K562 (cell line): ENCODE measurements around the gene MAML1. TPM values are rescaled to one million over a fixed set of nuclear protein-coding genes. Genes with fewer than 3 reads are reported as not detected.

Experiments used
- ATF6 ChIP-seq: sonication (generic); formaldehyde crosslinking; IDR thresholded peaks from 2 replicates; pipeline ENCODE4 v1.4.0; 2020; ENCODE audit warnings: mild to moderate bottlenecking, missing genetic modification reagents
- GABPB1 ChIP-seq: sonication (generic); formaldehyde crosslinking; IDR thresholded peaks from 2 replicates; pipeline ENCODE4 v1.8.0; 2022; ENCODE audit warnings: mild to moderate bottlenecking, missing genetic modification reagents
- KLF1 ChIP-seq: fragments of 450-650 bp; IDR thresholded peaks from 2 replicates; pipeline ENCODE4 v1.6.1; 2016; ENCODE audit warnings: missing genetic modification characterization, missing compliant biosample characterization
- MAFG ChIP-seq: fragments of 450-650 bp; conservative IDR thresholded peaks from 2 replicates; pipeline ENCODE4 v1.6.1; 2016; ENCODE audit warnings: missing genetic modification characterization, missing compliant biosample characterization
- PHF8 ChIP-seq: fragments of 200-600 bp; sonication (generic); IDR thresholded peaks from 2 replicates; pipeline ENCODE4 v1.6.1; 2012; ENCODE audit warnings: mixed run types, mild to moderate bottlenecking, inconsistent platforms, low read length, moderate library complexity, borderline replicate concordance
- TCF7 ChIP-seq: sonication (generic); IDR thresholded peaks from 2 replicates; pipeline ENCODE4 v1.6.1; 2016; ENCODE audit warnings: antibody characterized with exemption, borderline replicate concordance
- ZBTB7A ChIP-seq: IDR thresholded peaks from 2 replicates; pipeline ENCODE4 v1.6.1; 2011; ENCODE audit warnings: low read depth, mild to moderate bottlenecking, low read length, moderate library complexity, borderline replicate concordance; ENCODE audit not compliant: control insufficient read depth
- ZNF174 ChIP-seq: fragments of 250-450 bp; sonication (Bioruptor Pico); IDR thresholded peaks from 2 replicates; pipeline ENCODE4 v1.4.0; 2020; ENCODE audit warnings: mild to moderate bottlenecking
- ZNF518B ChIP-seq: fragments of 250-450 bp; sonication (Bioruptor Pico); IDR thresholded peaks from 2 replicates; pipeline ENCODE4 v1.5.0; 2021; ENCODE audit warnings: mild to moderate bottlenecking, moderate library complexity
- ZNF57 ChIP-seq: fragments of 450-650 bp; formaldehyde crosslinking; IDR thresholded peaks from 2 replicates; pipeline ENCODE4 v1.4.0; 2020; ENCODE audit warnings: mild to moderate bottlenecking, moderate library complexity
- ZNF696 ChIP-seq: fragments of 250-450 bp; sonication (Bioruptor Pico); conservative IDR thresholded peaks from 2 replicates; pipeline ENCODE4 v1.4.0; 2020; ENCODE audit warnings: mild to moderate bottlenecking, moderate library complexity
- ZNF764 ChIP-seq: fragments of 250-450 bp; sonication (Bioruptor Pico); IDR thresholded peaks from 2 replicates; pipeline ENCODE4 v1.4.0; 2020; ENCODE audit warnings: low read depth, mild to moderate bottlenecking, moderate library complexity
- polyA plus RNA-seq, 8 experiments: library from polyadenylated mRNA; depleted of rRNA in 4 of 8; stranded (reverse) in 5 of 8; unstranded in 3 of 8; fragments of >200 nt; fragmentation: Nextera tagmentation in 2 of 8; fragmentation: Illumina TruSeq in 1 of 8; extraction: Ambion mirVana in 2 of 8; extraction: Trizol in 1 of 8; gene quantifications; 2 replicates each; pipeline versions ENCODE4 v1.2.1 to v1.2.3, GENCODE V29; 2011 to 2014; ENCODE audit warnings: inconsistent platforms in 1 of 8, missing spikeins in 1 of 8
- total RNA-seq, 7 experiments: library from RNA; depleted of rRNA in 6 of 7; stranded (reverse); fragments of >200 nt in 6 of 7; fragmentation: Illumina TruSeq in 2 of 7; extraction: Trizol in 2 of 7; gene quantifications; 2 replicates each; pipeline versions ENCODE4 v1.2.1 to v1.2.3, GENCODE V29; 2011 to 2021; ENCODE audit warnings: low replicate concordance in 1 of 7
- TF ChIP-seq, protein P1 (sequence below): sonication (generic); formaldehyde crosslinking; IDR thresholded peaks from 2 replicates; pipeline ENCODE4 v1.8.0; 2022; ENCODE audit warnings: mild to moderate bottlenecking, missing genetic modification reagents
- TF ChIP-seq, protein P2 (sequence below): fragments of 250-450 bp; sonication (Bioruptor Pico); IDR thresholded peaks from 2 replicates; pipeline ENCODE4 v1.4.0; 2020
- TF ChIP-seq, protein P3 (sequence below): fragments of 250-450 bp; sonication (Bioruptor Pico); IDR thresholded peaks from 2 replicates; pipeline ENCODE4 v1.9.0; 2021; ENCODE audit warnings: mild to moderate bottlenecking, inconsistent platforms
- TF ChIP-seq, protein P4 (sequence below): sonication (generic); formaldehyde crosslinking; IDR thresholded peaks from 2 replicates; pipeline ENCODE4 v1.8.1; 2022; ENCODE audit warnings: missing genetic modification reagents

Gene MAML1
- total and polyA plus RNA-seq, 9 of the 15 experiments (the other 6 are each of a cell fraction or from before 2014, with no cell fraction given) = 0.32 to 18.4 (median 7.0) TPM

GRCh38 chr5:179821298-179822058 lies 88.9 kb downstream of the MAML1 start (continued):
- no peak for TF ChIP-seq ZNF518B (CRISPR knock-in tag)
- peak; percentile 67 for TF ChIP-seq GABPB1 (CRISPR knock-in tag)
- no peak; the same call in 1 of the 2 replicates for TF ChIP-seq ZBTB7A
- TF ChIP-seq KLF1 (tag) = no peak
- TF ChIP-seq TCF7 = no peak
- TF ChIP-seq, protein P1, sequence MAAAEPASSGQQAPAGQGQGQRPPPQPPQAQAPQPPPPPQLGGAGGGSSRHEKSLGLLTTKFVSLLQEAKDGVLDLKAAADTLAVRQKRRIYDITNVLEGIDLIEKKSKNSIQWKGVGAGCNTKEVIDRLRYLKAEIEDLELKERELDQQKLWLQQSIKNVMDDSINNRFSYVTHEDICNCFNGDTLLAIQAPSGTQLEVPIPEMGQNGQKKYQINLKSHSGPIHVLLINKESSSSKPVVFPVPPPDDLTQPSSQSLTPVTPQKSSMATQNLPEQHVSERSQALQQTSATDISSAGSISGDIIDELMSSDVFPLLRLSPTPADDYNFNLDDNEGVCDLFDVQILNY (CRISPR knock-in tag) = no peak
- no peak for TF ChIP-seq PHF8
- TF ChIP-seq, protein P2, sequence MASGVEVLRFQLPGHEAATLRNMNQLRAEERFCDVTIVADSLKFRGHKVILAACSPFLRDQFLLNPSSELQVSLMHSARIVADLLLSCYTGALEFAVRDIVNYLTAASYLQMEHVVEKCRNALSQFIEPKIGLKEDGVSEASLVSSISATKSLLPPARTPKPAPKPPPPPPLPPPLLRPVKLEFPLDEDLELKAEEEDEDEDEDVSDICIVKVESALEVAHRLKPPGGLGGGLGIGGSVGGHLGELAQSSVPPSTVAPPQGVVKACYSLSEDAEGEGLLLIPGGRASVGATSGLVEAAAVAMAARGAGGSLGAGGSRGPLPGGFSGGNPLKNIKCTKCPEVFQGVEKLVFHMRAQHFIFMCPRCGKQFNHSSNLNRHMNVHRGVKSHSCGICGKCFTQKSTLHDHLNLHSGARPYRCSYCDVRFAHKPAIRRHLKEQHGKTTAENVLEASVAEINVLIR (CRISPR knock-in tag) = no peak
- no peak for TF ChIP-seq ZNF174 (CRISPR knock-in tag)
- TF ChIP-seq, protein P3, sequence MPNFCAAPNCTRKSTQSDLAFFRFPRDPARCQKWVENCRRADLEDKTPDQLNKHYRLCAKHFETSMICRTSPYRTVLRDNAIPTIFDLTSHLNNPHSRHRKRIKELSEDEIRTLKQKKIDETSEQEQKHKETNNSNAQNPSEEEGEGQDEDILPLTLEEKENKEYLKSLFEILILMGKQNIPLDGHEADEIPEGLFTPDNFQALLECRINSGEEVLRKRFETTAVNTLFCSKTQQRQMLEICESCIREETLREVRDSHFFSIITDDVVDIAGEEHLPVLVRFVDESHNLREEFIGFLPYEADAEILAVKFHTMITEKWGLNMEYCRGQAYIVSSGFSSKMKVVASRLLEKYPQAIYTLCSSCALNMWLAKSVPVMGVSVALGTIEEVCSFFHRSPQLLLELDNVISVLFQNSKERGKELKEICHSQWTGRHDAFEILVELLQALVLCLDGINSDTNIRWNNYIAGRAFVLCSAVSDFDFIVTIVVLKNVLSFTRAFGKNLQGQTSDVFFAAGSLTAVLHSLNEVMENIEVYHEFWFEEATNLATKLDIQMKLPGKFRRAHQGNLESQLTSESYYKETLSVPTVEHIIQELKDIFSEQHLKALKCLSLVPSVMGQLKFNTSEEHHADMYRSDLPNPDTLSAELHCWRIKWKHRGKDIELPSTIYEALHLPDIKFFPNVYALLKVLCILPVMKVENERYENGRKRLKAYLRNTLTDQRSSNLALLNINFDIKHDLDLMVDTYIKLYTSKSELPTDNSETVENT (CRISPR knock-in tag) = no peak
- TF ChIP-seq ZNF696 = no peak
- no peak for TF ChIP-seq ZNF57 (CRISPR knock-in tag)
- TF ChIP-seq MAFG (tag) = no peak
- TF ChIP-seq, protein P4, sequence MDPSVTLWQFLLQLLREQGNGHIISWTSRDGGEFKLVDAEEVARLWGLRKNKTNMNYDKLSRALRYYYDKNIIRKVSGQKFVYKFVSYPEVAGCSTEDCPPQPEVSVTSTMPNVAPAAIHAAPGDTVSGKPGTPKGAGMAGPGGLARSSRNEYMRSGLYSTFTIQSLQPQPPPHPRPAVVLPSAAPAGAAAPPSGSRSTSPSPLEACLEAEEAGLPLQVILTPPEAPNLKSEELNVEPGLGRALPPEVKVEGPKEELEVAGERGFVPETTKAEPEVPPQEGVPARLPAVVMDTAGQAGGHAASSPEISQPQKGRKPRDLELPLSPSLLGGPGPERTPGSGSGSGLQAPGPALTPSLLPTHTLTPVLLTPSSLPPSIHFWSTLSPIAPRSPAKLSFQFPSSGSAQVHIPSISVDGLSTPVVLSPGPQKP = no peak
- TF ChIP-seq ZNF764 (CRISPR knock-in tag) = peak; percentile 54; the same call in 1 of the 2 replicates
- TF ChIP-seq ATF6 (CRISPR knock-in tag) = no peak
